Fibroblast of mammary gland (primary cell): ENCODE results near the gene SLC16A8.

Source experiments
- DNase-seq: peaks from one replicate; pipeline ENCODE4 v3.0.0-alpha.2; 2010; ENCODE audit warnings: low read depth
- H3K4me3 ChIP-seq: 2 replicates; pipeline ENCODE4 v1.5.1; 2011; ENCODE audit warnings: low read depth, mild to moderate bottlenecking, low read length, moderate library complexity; ENCODE audit not compliant: control insufficient read depth
- CTCF ChIP-seq: conservative IDR thresholded peaks from 2 replicates; pipeline ENCODE4 v1.5.1; 2011; ENCODE audit warnings: low read depth, low read length, inconsistent platforms; ENCODE audit not compliant: control insufficient read depth, insufficient read depth

SLC16A8 gene

DNA sequence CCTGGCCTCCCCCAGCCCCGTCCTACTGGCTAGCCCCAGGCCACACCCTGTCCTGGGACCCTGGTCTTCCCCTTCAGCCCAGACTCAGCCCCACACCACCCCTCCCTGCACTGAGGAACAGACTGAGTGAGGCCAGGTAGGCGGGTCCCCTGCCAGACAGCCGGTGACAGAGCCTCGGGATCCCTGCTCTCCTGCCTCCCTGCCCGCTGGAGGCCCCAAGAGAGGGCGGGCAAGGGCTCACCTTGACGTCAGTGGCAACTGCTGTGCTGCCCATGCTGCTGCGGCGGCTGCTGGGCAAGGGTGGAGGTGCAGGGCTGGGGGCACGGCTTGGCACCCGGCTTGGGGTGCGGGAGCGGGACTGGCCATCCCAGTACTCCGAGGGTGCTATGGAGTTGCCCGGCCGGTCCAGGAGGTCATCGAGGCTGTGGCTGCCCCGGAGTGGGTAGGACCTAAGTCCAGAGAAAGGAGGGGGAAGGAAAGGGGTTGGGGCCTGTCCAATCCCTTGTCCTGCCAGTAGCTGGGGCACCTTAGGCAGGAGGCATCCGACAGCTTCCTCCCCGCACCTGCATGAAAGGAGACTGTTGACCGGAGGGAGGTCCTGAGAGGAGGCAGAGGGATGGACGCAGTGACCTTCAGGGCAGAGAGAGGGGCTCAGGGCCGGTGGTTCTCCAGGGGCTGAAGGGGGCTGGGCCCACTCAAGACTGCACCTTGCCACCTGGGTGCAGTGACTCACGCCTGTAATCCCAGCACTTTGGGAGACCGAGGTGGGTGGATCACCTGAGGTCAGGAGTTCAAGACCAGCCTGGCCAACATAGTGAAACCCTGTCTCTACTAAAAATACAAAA is 2.2 kb upstream of the SLC16A8 start:
- TF ChIP-seq CTCF, result no peak
- H3K4me3 ChIP-seq, result no peak overlapping the region
- DNase-seq, result no peak

- DNase-seq, result no peak
- H3K4me3 ChIP-seq, result no peak overlapping the region
- no peak for TF ChIP-seq CTCF
Measured at GRCh38 chr22:38085501-38085900, 1.5 kb upstream of the SLC16A8 start.

DNA sequence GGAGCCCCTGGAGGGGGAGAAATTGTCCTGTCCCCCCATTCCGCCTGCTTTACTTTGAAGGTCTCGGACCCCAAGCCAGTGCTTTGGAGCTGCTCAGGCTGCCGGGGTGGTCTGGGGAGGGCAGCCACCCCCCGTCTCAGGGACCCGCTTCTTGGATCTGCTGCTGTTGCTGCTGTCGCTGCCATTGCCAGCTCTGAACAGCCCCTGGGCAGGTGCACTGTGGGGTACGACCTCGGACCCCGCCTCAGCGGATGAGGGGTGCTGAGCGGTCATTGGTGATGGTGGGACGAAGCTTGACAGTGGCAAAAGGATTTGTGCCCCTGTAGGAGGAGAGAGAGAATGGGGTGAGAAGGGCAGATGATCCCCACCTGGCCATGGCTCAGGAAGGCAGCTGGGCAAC is 1.1 kb upstream of the SLC16A8 start:
- DNase-seq, result no peak
- no peak overlapping the region for H3K4me3 ChIP-seq
- no peak for TF ChIP-seq CTCF

DNA sequence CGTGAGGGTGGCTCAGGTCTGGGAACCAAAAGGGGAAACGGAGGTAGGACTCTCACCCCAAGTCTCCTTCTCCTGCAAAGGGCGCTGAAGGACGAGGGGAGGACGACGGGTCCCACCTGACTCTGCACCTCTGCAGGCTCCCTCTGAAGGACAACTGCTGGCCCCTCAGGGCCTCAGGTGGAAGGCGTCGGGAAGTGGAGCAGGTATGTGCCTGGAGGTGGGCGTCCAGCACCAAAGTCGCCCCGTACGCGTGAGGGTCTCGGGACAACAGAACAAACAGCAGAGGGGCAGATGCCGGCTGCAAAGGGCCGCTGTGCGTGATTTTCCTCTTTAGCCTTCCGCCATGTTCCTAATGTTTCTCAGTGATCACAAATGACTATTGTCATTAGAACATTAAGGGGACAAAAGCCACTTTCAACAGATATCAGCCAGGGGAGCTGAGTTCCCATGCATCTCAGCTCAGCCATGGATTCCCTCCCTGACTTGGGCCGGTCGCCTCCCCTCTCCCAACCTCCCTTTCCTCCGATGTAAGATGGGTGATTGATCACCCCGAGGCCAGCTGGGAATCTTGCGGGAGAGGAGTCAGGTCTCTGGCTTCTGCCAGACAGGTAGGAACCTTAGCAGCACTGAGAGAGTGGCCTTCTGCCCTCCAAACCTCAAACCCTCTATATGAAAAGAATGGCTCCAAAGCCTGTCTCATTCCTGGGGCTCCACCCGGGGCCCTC is 836 bp downstream of the SLC16A8 start:
- H3K4me3 ChIP-seq, result no peak overlapping the region
- no peak for DNase-seq
- no peak for TF ChIP-seq CTCF

GRCh38 chr22:38081941-38082828 is 1.8 kb downstream of the SLC16A8 start:
- no peak for DNase-seq
- TF ChIP-seq CTCF, result no peak
- H3K4me3 ChIP-seq, result no peak overlapping the region

- DNase-seq, result no peak
- no peak overlapping the region for H3K4me3 ChIP-seq
- TF ChIP-seq CTCF, result no peak
Measured at GRCh38 chr22:38081636-38081940, 2.4 kb downstream of the SLC16A8 start.
